Naive thymus-derived CD4-positive, alpha-beta T cell (primary cell): ENCODE measurements around the gene SLC6A11. TPM values are rescaled to one million over a fixed set of nuclear protein-coding genes. Genes with fewer than 3 reads are reported as not detected.

ENCODE experiments used
- ATAC-seq: fragments of 150-1000 bp; cut with Tn5 transposase; 2 replicates; pipeline ENCODE4 v1.10.0; 2021; ENCODE audit warnings: mild to moderate bottlenecking, moderate library complexity
- CTCF ChIA-PET: fragments of 350-600 bp; sonication (Branson Sonifier 250); formaldehyde crosslinking; loops from one replicate; lab custom pipeline; 2021; ENCODE audit warnings: antibody characterized with exemption; lab: Charles Lee
- POLR2A ChIA-PET: fragments of 350-600 bp; sonication (Branson Sonifier 250); formaldehyde crosslinking; loops from one replicate; lab custom pipeline; 2021; ENCODE audit warnings: antibody characterized with exemption, inconsistent platforms; lab: Charles Lee
- DNase-seq, 9 donors: peaks; one replicate each; pipeline versions ENCODE4 v3.0.0 to v3.0.0-alpha.2; 2020 to 2022; ENCODE audit warnings: mixed read lengths in 1 of 9
- H3K27ac ChIP-seq: one replicate; pipeline ENCODE4 v1.7.0; 2013; ENCODE audit warnings: mild to moderate bottlenecking, low read depth, low read length, moderate library complexity
- H3K27me3 ChIP-seq, 2 donors: one replicate each; pipeline ENCODE4 v1.7.0; 2013; ENCODE audit warnings: low read length in 2 of 2, mild to moderate bottlenecking in 2 of 2, moderate library complexity in 2 of 2; ENCODE audit not compliant: control insufficient read depth in 2 of 2, insufficient read depth in 2 of 2
- H3K36me3 ChIP-seq, 3 experiments: 1 replicate in 2 of 3; 2 replicates in 1 of 3; pipeline ENCODE4 v1.7.0; 2013; ENCODE audit warnings: low read length in 3 of 3, mild to moderate bottlenecking in 3 of 3, moderate library complexity in 1 of 3; ENCODE audit not compliant: insufficient read depth in 3 of 3, control insufficient read depth in 2 of 3
- H3K4me1 ChIP-seq, 2 donors: one replicate each; pipeline ENCODE4 v1.7.0; 2013; ENCODE audit warnings: low read length in 2 of 2, mild to moderate bottlenecking in 2 of 2, moderate library complexity in 1 of 2; ENCODE audit not compliant: control insufficient read depth in 2 of 2, insufficient read depth in 2 of 2
- H3K4me3 ChIP-seq: 2 replicates; pipeline ENCODE4 v1.7.0; 2013; ENCODE audit warnings: mild to moderate bottlenecking, low read length
- H3K9me3 ChIP-seq, 3 experiments: 1 replicate in 2 of 3; 2 replicates in 1 of 3; pipeline ENCODE4 v1.7.0; 2013; ENCODE audit warnings: low read length in 3 of 3; ENCODE audit not compliant: control insufficient read depth in 2 of 3
- H3K27ac Mint-ChIP-seq, 9 donors: one replicate each; pipeline ENCODE4 v1.8.0; 2020 to 2022; ENCODE audit warnings: mixed read lengths in 9 of 9, mild to moderate bottlenecking in 8 of 9, moderate library complexity in 5 of 9, inconsistent platforms in 2 of 9
- H3K27me3 Mint-ChIP-seq, 5 donors: one replicate each; pipeline ENCODE4 v1.8.0; 2021 to 2022; ENCODE audit warnings: mixed read lengths in 5 of 5, mild to moderate bottlenecking in 1 of 5
- H3K36me3 Mint-ChIP-seq, 5 donors: one replicate each; pipeline ENCODE4 v1.8.0; 2020 to 2022; ENCODE audit warnings: mixed read lengths in 5 of 5, mild to moderate bottlenecking in 3 of 5, inconsistent platforms in 1 of 5
- H3K4me1 Mint-ChIP-seq, 7 donors: one replicate each; pipeline ENCODE4 v1.8.0; 2020 to 2022; ENCODE audit warnings: mixed read lengths in 7 of 7, mild to moderate bottlenecking in 3 of 7, inconsistent platforms in 1 of 7
- H3K4me3 Mint-ChIP-seq, 10 donors: one replicate each; pipeline ENCODE4 v1.8.0; 2020 to 2022; ENCODE audit warnings: mild to moderate bottlenecking in 10 of 10, mixed read lengths in 10 of 10, moderate library complexity in 6 of 10, inconsistent platforms in 2 of 10
- H3K9me3 Mint-ChIP-seq, 11 donors: one replicate each; pipeline ENCODE4 v1.8.0; 2020 to 2022; ENCODE audit warnings: mixed read lengths in 11 of 11, mild to moderate bottlenecking in 4 of 11, inconsistent platforms in 1 of 11, moderate library complexity in 1 of 11
- intact Hi-C, 2 donors: fragments of 100-400 bp; cut with micrococcal nuclease; formaldehyde crosslinking; loops; one replicate each; pipeline ENCODE4 v1.15.1; 2023
- polyA plus RNA-seq, 2 donors: library from polyadenylated mRNA; unstranded; fragments of 300-500 nt; fragmentation: Illumina TruSeq; gene quantifications; one replicate each; pipeline ENCODE4 v1.2.3, GENCODE V29; 2021
- total RNA-seq, 6 experiments: library from RNA in 5 of 6; stranded (reverse) in 5 of 6; gene quantifications; 1 replicate in 5 of 6; 2 replicates in 1 of 6; pipeline ENCODE4 v1.2.3 and lab custom pipeline; 2021 to 2026

SLC6A11 gene
- total and polyA plus RNA-seq, 7 experiments from 2014 or later: not detected

GRCh38 chr3:10975695-10976234 lies 159.7 kb downstream of the SLC6A11 start:
- intact Hi-C loops: no loop called here
- peaks cover 0 to 5% (median 0%) of the 10 kb centered on the region in 11 donors for H3K9me3 Mint-ChIP-seq
- no peak overlapping the region for H3K27ac Mint-ChIP-seq
- ChIA-PET CTCF (no interaction called here), POLR2A (no interaction called here)
- no peak overlapping the region for H3K4me3 ChIP-seq
- no peaks in the 10 kb centered on the region for H3K4me1 ChIP-seq
- DNase-seq (no peak), ATAC-seq (no peak)
- H3K36me3 ChIP-seq: no peaks in the 10 kb centered on the region
- H3K36me3 Mint-ChIP-seq: peaks cover 0 to 4% (median 0%) of the 10 kb centered on the region in 5 donors
- no peak overlapping the region for H3K4me3 Mint-ChIP-seq
- H3K9me3 ChIP-seq: no peaks in the 10 kb centered on the region
- H3K27me3 Mint-ChIP-seq: peaks cover 4 to 56% (median 32%) of the 10 kb centered on the region in 5 donors
- no peak overlapping the region for H3K27ac ChIP-seq
- no peaks in the 10 kb centered on the region for H3K27me3 ChIP-seq
- H3K4me1 Mint-ChIP-seq: no peaks in the 10 kb centered on the region

GRCh38 chr3:10976770-10977169 lies 160.7 kb downstream of the SLC6A11 start:
- H3K27me3 ChIP-seq: peaks cover 0 to 3% of the 10 kb centered on the region in 2 donors
- ATAC-seq: no peak

DNA sequence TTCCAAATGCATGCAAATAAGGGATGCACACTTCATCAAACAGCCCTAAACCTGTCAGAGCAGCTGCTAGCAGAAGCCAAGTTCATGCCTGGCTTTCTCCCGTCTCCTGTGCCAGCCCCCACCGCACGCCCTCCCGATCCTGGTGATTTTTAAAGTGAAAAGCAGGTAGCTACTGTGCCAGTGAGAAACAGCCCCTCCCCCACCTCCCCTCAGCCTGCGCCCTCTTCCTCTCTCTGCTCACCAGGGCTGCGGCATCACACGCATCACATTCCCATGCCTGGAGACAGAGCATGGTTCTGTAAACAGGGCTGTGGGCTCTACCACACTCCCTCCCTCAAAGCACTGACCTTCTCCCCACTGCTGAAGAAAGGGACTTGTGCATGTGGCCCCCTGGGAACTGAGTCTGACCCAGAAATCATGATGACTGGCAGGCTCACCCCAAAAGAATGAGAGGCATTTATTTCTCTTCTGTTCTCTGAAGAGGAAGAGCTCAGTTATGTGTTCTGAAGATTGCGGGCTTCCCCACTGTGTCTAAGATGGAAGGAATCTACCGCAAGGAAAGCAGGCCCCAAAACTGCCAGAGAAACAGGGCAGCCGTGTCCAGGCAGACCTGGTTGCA lies 162.0 kb downstream of the SLC6A11 start:
- DNase-seq: no peak
- no peak overlapping the region for H3K27ac Mint-ChIP-seq
- peaks cover 13 to 47% (median 35%) of the 10 kb centered on the region in 5 donors for H3K27me3 Mint-ChIP-seq
- Histone ChIP-seq H3K9me3 (no peaks in the 10 kb centered on the region), H3K27me3 (peaks cover 0 to 3% of the 10 kb centered on the region in 2 donors), H3K4me1 (no peaks in the 10 kb centered on the region), H3K36me3 (no peaks in the 10 kb centered on the region), H3K27ac (no peak overlapping the region), H3K4me3 (no peak overlapping the region)
- H3K4me1 Mint-ChIP-seq: peaks cover 0 to 4% (median 0%) of the 10 kb centered on the region in 7 donors
- no peak for ATAC-seq
- H3K9me3 Mint-ChIP-seq: peaks cover 0 to 5% (median 0%) of the 10 kb centered on the region in 11 donors
- peaks cover 0 to 4% (median 0%) of the 10 kb centered on the region in 5 donors for H3K36me3 Mint-ChIP-seq
- CTCF ChIA-PET: no interaction called here
- intact Hi-C loops: no loop called here
- H3K4me3 Mint-ChIP-seq: no peak overlapping the region
- POLR2A ChIA-PET: no interaction called here

More at GRCh38 chr3:10976770-10977169, 160.7 kb downstream of the SLC6A11 start:
- Mint-ChIP-seq H3K27ac (no peak overlapping the region), H3K36me3 (peaks cover 0 to 4% (median 0%) of the 10 kb centered on the region in 5 donors), H3K9me3 (peaks cover 0 to 5% (median 0%) of the 10 kb centered on the region in 11 donors), H3K27me3 (peaks cover 7 to 47% (median 37%) of the 10 kb centered on the region in 5 donors), H3K4me3 (no peak overlapping the region), H3K4me1 (no peaks in the 10 kb centered on the region)
- Histone ChIP-seq H3K9me3 (no peaks in the 10 kb centered on the region), H3K4me1 (no peaks in the 10 kb centered on the region), H3K4me3 (no peak overlapping the region), H3K27ac (no peak overlapping the region), H3K36me3 (no peaks in the 10 kb centered on the region)
- POLR2A ChIA-PET: no interaction called here
- DNase-seq: no peak
- intact Hi-C loops: no loop called here
- CTCF ChIA-PET: no interaction called here

DNA sequence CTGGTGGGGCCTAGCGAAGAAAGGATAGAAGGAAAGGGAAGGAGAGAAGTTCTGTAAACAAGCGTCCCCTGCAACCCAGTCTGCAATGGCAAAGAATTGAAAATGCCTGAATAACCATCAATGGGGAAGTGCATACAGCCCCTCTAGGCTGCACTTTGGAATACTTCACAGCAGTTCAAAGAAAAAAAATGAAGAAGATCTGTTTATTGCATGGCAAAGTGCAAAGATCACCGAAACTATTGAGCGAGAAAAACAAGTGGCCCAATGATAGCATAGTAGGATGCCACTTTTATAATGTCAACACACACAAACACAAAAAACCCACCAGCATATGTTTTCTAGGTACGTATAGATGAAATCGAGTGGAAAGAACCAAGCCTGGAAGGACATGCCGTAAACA lies 162.9 kb downstream of the SLC6A11 start:
- intact Hi-C loops: no loop called here
- H3K36me3 Mint-ChIP-seq: peaks cover 0 to 4% (median 0%) of the 10 kb centered on the region in 5 donors
- no peak overlapping the region for H3K27ac Mint-ChIP-seq
- Histone ChIP-seq H3K4me3 (no peak overlapping the region), H3K36me3 (no peaks in the 10 kb centered on the region), H3K27me3 (peaks cover 0 to 3% of the 10 kb centered on the region in 2 donors), H3K9me3 (no peaks in the 10 kb centered on the region), H3K27ac (no peak overlapping the region), H3K4me1 (no peaks in the 10 kb centered on the region)
- H3K27me3 Mint-ChIP-seq: peaks cover 18 to 42% (median 35%) of the 10 kb centered on the region in 5 donors
- peaks cover 0 to 5% (median 0%) of the 10 kb centered on the region in 11 donors for H3K9me3 Mint-ChIP-seq
- H3K4me1 Mint-ChIP-seq: peaks cover 0 to 4% (median 0%) of the 10 kb centered on the region in 7 donors
- POLR2A ChIA-PET: no interaction called here
- ATAC-seq (no peak), DNase-seq (no peak)
- CTCF ChIA-PET: no interaction called here
- no peak overlapping the region for H3K4me3 Mint-ChIP-seq

GRCh38 chr3:10980312-10980711 lies 164.3 kb downstream of the SLC6A11 start:
- peaks cover 12 to 35% (median 29%) of the 10 kb centered on the region in 5 donors for H3K27me3 Mint-ChIP-seq
- peaks cover 0 to 5% (median 0%) of the 10 kb centered on the region in 11 donors for H3K9me3 Mint-ChIP-seq
- Histone ChIP-seq H3K4me3 (no peak overlapping the region), H3K27ac (no peak overlapping the region), H3K4me1 (no peaks in the 10 kb centered on the region), H3K9me3 (no peaks in the 10 kb centered on the region), H3K36me3 (no peaks in the 10 kb centered on the region), H3K27me3 (peaks cover 0 to 3% of the 10 kb centered on the region in 2 donors)
- H3K36me3 Mint-ChIP-seq: peaks cover 0 to 4% (median 0%) of the 10 kb centered on the region in 5 donors
- ATAC-seq: no peak
- intact Hi-C loops: no loop called here
- DNase-seq: no peak
- CTCF ChIA-PET: no interaction called here
- H3K4me1 Mint-ChIP-seq: peaks cover 0 to 4% (median 0%) of the 10 kb centered on the region in 7 donors
- POLR2A ChIA-PET: no interaction called here
- no peak overlapping the region for H3K4me3 Mint-ChIP-seq
- no peak overlapping the region for H3K27ac Mint-ChIP-seq

GRCh38 chr3:10981031-10981430 lies 165.0 kb downstream of the SLC6A11 start:
- Histone ChIP-seq H3K27me3 (peaks cover 0 to 3% of the 10 kb centered on the region in 2 donors), H3K4me3 (no peak overlapping the region), H3K4me1 (no peaks in the 10 kb centered on the region), H3K27ac (no peak overlapping the region), H3K36me3 (no peaks in the 10 kb centered on the region), H3K9me3 (no peaks in the 10 kb centered on the region)
- H3K36me3 Mint-ChIP-seq: peaks cover 0 to 4% (median 0%) of the 10 kb centered on the region in 5 donors
- peaks cover 0 to 4% (median 0%) of the 10 kb centered on the region in 7 donors for H3K4me1 Mint-ChIP-seq
- peaks cover 12 to 32% (median 28%) of the 10 kb centered on the region in 5 donors for H3K27me3 Mint-ChIP-seq
- no peak overlapping the region for H3K27ac Mint-ChIP-seq
- POLR2A ChIA-PET: no interaction called here
- peaks cover 0 to 5% (median 0%) of the 10 kb centered on the region in 11 donors for H3K9me3 Mint-ChIP-seq
- intact Hi-C loops: no loop called here
- ATAC-seq (no peak), DNase-seq (no peak)
- CTCF ChIA-PET: no interaction called here
- no peak overlapping the region for H3K4me3 Mint-ChIP-seq
